Activated T-helper 1 cell treated with Interleukin-2 at 50 U/mL for 16 hours (primary cell): ENCODE results near the gene GABARAP.

Source experiments
- DNase-seq: peaks from one replicate; pipeline ENCODE4 v3.0.0-alpha.2; 2020; ENCODE audit warnings: low read depth

Gene GABARAP

GRCh38 chr17:7207120-7208001, 34.9 kb downstream of the GABARAP start:
- DNase-seq, result no peak

- no peak for DNase-seq
Measured at GRCh38 chr17:7205561-7205960, 36.7 kb downstream of the GABARAP start.

- peak; percentile 89 for DNase-seq
Measured at GRCh38 chr17:7204828-7205461, 37.3 kb downstream of the GABARAP start.

GRCh38 chr17:7204336-7204735, 37.9 kb downstream of the GABARAP start:
- no peak for DNase-seq

GRCh38 chr17:7203391-7203790, 38.9 kb downstream of the GABARAP start:
- DNase-seq, result no peak

GRCh38 chr17:7196651-7197401, 45.4 kb downstream of the GABARAP start:
- DNase-seq, result no peak

GRCh38 chr17:7195971-7196370, 46.3 kb downstream of the GABARAP start:
- DNase-seq, result no peak

- DNase-seq, result no peak
Measured at GRCh38 chr17:7192271-7192937, 49.8 kb downstream of the GABARAP start.

- DNase-seq, result no peak
Measured at GRCh38 chr17:7191571-7192270, 50.5 kb downstream of the GABARAP start.

- no peak for DNase-seq
Measured at GRCh38 chr17:7191069-7191468, 51.2 kb downstream of the GABARAP start.

GRCh38 chr17:7190276-7190917, 51.9 kb downstream of the GABARAP start:
- no peak for DNase-seq
